GM12872 (cell line): Measurements from ENCODE around the gene ZCCHC17.

Experiments
- CTCF ChIP-seq: IDR thresholded peaks from 3 replicates; pipeline ENCODE4 v1.5.1; 2011; ENCODE audit warnings: low read depth, mild to moderate bottlenecking, low read length, moderate library complexity; ENCODE audit not compliant: insufficient read depth

Gene ZCCHC17

GRCh38 chr1:31371121-31371959 is 74.5 kb downstream of the ZCCHC17 start:
- TF ChIP-seq CTCF, result no peak

GRCh38 chr1:31372051-31372450 is 75.2 kb downstream of the ZCCHC17 start:
- no peak for TF ChIP-seq CTCF

- no peak for TF ChIP-seq CTCF
Observed at GRCh38 chr1:31372751-31373055, 75.9 kb downstream of the ZCCHC17 start.

GRCh38 chr1:31373056-31373896 is 76.4 kb downstream of the ZCCHC17 start, which contains the start of gene FABP3:
Gene FABP3 (minus strand): TSS chr1:31373076. CDS start chr1:31373014, 62 bp downstream.
- TF ChIP-seq CTCF, result no peak

- no peak for TF ChIP-seq CTCF
Observed at GRCh38 chr1:31373897-31374486, 77.2 kb downstream of the ZCCHC17 start.

- no peak for TF ChIP-seq CTCF
Observed at GRCh38 chr1:31374511-31375196, 77.8 kb downstream of the ZCCHC17 start.
